ENCODE measurements around the gene PPP2R5E.

GRCh38 chr14:63454863-63455622 lies 88.1 kb downstream of the PPP2R5E start:
- TF ChIP-seq CTCF (IDR thresholded peaks at IDR 0.05) (no peak), POLR2A (IDR thresholded peaks at IDR 0.05) (no peak)

Measured in ovary (tissue), 3 donors.